Measurements from ENCODE around the gene IL22RA2. TPM values are rescaled to one million over a fixed set of nuclear protein-coding genes. Genes with fewer than 3 reads are reported as not detected.

The IL22RA2 gene
- total RNA-seq, 1 experiment from 2014 or later: not detected

DNA sequence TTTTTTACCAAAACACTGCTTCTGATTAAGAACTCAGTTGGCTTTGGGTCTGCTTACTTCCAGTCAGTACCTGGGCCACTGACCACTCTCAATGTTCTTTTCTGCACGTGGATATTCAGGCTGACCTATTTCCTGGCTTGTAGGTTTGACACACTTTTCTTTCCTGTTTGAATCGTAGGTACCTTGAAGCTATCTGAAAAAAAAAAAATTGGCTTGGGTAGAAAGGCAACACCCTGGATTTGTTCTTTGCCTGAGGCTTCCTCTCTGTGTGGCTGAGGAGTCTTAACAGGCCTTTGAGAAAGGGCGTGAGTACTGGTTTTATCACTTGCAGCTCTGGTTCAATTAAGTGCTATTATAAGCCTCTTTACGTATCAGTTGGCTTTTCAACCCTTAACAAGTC, 68.1 kb downstream of the IL22RA2 start (continued):
- TF ChIP-seq E2F1 (CRISPR knock-in tag; IDR thresholded peaks at IDR 0.05): no peak
- TF ChIP-seq MYBL2 (CRISPR knock-in tag; IDR thresholded peaks at IDR 0.05): no peak
- TF ChIP-seq ZNF232 (CRISPR knock-in tag; IDR thresholded peaks at IDR 0.05): no peak
- no peak for TF ChIP-seq MLX (CRISPR knock-in tag; IDR thresholded peaks at IDR 0.05)

DNA sequence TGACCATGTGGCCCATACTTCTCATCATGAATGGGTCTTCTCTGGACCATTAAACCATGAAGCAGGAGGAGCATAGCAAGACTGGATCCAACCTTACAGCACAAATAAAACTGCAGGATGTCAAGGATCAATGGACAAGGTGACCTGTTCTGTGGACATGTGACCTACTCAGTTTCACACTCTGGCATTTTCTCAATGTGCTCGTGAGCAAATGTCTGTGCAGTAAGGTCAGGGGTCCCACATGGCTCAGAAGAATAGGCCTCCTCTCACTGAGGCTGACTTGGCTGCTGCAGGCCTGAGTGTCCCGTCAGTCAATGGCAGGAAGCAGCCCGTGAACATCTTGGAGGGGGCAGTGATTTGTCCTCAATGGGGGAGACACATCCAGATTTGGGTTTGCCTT, 68.5 kb downstream of the IL22RA2 start:
- Mint-ChIP-seq H3K27ac (no peak overlapping the region), H3K4me3 (no peak overlapping the region), H3K36me3 (peaks cover 29% of the 10 kb centered on the region), H3K27me3 (ENCODE audit: low read depth) (peaks cover 5% of the 10 kb centered on the region; the same call in 1 of the 2 replicates), H3K9me3 (peaks cover 73% of the 10 kb centered on the region), H3K4me1 (peaks cover 7% of the 10 kb centered on the region; the same call in 1 of the 2 replicates)
- DNase-seq (ENCODE audit: low spot score) (no peak), ATAC-seq (no peak)
- TF ChIP-seq ESRRA (CRISPR knock-in tag; IDR thresholded peaks at IDR 0.05; ENCODE audit: borderline replicate concordance) (no peak), SMAD4 (CRISPR knock-in tag; IDR thresholded peaks at IDR 0.05) (no peak)
- ChIA-PET POLR2A (no interaction called here), CTCF (interaction anchor here (0.9 kb wide), 1 partner anchor 11 kb away, joined by 3 read pairs; no protein-coding TSS in a partner anchor)

GRCh38 chr6:137102851-137103492, 70.5 kb downstream of the IL22RA2 start:
- CTCF ChIA-PET: no interaction called here
- ATAC-seq (no peak), DNase-seq (ENCODE audit: low spot score) (no peak)
- H3K27me3 Mint-ChIP-seq (ENCODE audit: low read depth): peaks cover 3% of the 10 kb centered on the region; the same call in 1 of the 2 replicates
- no peak overlapping the region for H3K4me3 Mint-ChIP-seq
- peaks cover 14% of the 10 kb centered on the region for H3K4me1 Mint-ChIP-seq
- H3K9me3 Mint-ChIP-seq: peaks cover 55% of the 10 kb centered on the region
- TF ChIP-seq ESRRA (CRISPR knock-in tag; IDR thresholded peaks at IDR 0.05; ENCODE audit: borderline replicate concordance): no peak
- TF ChIP-seq, protein P1, sequence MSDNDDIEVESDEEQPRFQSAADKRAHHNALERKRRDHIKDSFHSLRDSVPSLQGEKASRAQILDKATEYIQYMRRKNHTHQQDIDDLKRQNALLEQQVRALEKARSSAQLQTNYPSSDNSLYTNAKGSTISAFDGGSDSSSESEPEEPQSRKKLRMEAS (CRISPR knock-in tag; IDR thresholded peaks at IDR 0.05): no peak
- no peak for TF ChIP-seq ZNF317 (CRISPR knock-in tag; IDR thresholded peaks at IDR 0.05; ENCODE audit: borderline replicate concordance, low read depth)
- TF ChIP-seq TCF7 (CRISPR knock-in tag; IDR thresholded peaks at IDR 0.05; ENCODE audit: low read depth): no peak
- TF ChIP-seq, protein P2, sequence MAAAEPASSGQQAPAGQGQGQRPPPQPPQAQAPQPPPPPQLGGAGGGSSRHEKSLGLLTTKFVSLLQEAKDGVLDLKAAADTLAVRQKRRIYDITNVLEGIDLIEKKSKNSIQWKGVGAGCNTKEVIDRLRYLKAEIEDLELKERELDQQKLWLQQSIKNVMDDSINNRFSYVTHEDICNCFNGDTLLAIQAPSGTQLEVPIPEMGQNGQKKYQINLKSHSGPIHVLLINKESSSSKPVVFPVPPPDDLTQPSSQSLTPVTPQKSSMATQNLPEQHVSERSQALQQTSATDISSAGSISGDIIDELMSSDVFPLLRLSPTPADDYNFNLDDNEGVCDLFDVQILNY (CRISPR knock-in tag; IDR thresholded peaks at IDR 0.05): no peak
- H3K27ac Mint-ChIP-seq: no peak overlapping the region
- POLR2A ChIA-PET: no interaction called here
- H3K36me3 Mint-ChIP-seq: peaks cover 14% of the 10 kb centered on the region

DNA sequence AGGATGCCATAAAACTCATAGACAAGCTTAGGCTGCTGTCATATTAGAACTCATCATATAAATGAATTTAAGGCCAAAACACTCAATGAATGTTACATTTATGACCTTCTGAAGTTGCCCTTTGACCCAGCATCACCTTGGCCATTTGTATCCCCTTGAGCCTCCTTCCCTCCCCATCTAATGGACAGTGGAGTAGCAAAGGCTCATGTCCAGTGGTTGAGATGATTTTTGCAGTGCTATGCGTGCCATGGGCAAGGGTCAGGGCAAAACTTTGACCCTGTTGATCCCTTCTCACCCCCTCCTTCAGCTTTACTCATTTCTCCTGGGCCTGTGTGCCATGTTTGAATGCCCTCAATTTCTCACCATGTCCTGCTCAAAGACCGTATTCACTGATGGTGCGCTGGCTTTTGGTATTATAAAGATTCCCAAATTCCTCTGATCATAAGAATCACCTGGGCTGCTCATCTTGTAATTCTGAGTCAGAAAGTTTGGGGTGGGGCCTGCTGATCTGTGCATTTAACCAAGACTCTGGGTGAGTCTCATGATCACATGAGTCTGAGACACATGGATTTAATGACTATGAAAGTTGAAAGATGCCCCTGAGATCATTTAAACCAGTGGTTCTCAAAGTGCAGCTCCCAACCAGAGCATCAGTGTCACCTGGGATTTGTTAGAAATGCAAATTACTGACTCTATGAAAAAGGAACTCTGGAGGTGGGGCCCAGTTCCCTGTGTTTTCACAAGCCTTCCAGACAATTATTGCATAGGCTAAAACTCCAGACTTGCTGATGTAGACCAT, 71.2 kb downstream of the IL22RA2 start:
- Mint-ChIP-seq H3K27ac (no peak overlapping the region), H3K36me3 (peaks cover 7% of the 10 kb centered on the region), H3K9me3 (peaks cover 48% of the 10 kb centered on the region), H3K27me3 (ENCODE audit: low read depth) (peaks cover 3% of the 10 kb centered on the region; the same call in 1 of the 2 replicates), H3K4me3 (no peak overlapping the region), H3K4me1 (peaks cover 14% of the 10 kb centered on the region)
- ChIA-PET POLR2A (no interaction called here), CTCF (no interaction called here)
- ATAC-seq (no peak), DNase-seq (ENCODE audit: low spot score) (no peak)
- TF ChIP-seq, protein P3, sequence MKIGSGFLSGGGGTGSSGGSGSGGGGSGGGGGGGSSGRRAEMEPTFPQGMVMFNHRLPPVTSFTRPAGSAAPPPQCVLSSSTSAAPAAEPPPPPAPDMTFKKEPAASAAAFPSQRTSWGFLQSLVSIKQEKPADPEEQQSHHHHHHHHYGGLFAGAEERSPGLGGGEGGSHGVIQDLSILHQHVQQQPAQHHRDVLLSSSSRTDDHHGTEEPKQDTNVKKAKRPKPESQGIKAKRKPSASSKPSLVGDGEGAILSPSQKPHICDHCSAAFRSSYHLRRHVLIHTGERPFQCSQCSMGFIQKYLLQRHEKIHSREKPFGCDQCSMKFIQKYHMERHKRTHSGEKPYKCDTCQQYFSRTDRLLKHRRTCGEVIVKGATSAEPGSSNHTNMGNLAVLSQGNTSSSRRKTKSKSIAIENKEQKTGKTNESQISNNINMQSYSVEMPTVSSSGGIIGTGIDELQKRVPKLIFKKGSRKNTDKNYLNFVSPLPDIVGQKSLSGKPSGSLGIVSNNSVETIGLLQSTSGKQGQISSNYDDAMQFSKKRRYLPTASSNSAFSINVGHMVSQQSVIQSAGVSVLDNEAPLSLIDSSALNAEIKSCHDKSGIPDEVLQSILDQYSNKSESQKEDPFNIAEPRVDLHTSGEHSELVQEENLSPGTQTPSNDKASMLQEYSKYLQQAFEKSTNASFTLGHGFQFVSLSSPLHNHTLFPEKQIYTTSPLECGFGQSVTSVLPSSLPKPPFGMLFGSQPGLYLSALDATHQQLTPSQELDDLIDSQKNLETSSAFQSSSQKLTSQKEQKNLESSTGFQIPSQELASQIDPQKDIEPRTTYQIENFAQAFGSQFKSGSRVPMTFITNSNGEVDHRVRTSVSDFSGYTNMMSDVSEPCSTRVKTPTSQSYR (CRISPR knock-in tag; IDR thresholded peaks at IDR 0.05): no peak
- TF ChIP-seq, protein P4, sequence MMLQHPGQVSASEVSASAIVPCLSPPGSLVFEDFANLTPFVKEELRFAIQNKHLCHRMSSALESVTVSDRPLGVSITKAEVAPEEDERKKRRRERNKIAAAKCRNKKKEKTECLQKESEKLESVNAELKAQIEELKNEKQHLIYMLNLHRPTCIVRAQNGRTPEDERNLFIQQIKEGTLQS (CRISPR knock-in tag; conservative IDR thresholded peaks at IDR 0.05): no peak
- TF ChIP-seq, protein P5, sequence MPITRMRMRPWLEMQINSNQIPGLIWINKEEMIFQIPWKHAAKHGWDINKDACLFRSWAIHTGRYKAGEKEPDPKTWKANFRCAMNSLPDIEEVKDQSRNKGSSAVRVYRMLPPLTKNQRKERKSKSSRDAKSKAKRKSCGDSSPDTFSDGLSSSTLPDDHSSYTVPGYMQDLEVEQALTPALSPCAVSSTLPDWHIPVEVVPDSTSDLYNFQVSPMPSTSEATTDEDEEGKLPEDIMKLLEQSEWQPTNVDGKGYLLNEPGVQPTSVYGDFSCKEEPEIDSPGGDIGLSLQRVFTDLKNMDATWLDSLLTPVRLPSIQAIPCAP (CRISPR knock-in tag; IDR thresholded peaks at IDR 0.05): no peak
- TF ChIP-seq NFYB (CRISPR knock-in tag; conservative IDR thresholded peaks at IDR 0.05; ENCODE audit: low read depth) (no peak), EMX1 (CRISPR knock-in tag; IDR thresholded peaks at IDR 0.05) (no peak), ZNF671 (CRISPR knock-in tag; IDR thresholded peaks at IDR 0.05) (no peak), SMAD4 (CRISPR knock-in tag; IDR thresholded peaks at IDR 0.05) (no peak), HMGXB4 (CRISPR knock-in tag; IDR thresholded peaks at IDR 0.05) (no peak)
- TF ChIP-seq, protein P1 (CRISPR knock-in tag; IDR thresholded peaks at IDR 0.05): no peak

Measured in WTC11 (cell line).